Skin of body (tissue), 2 donors: ENCODE results near the gene USP12. TPM values are rescaled to one million over a fixed set of nuclear protein-coding genes. Genes with fewer than 3 reads are reported as not detected.
A peak's percentile ranks its signal among the peaks of the same experiment; 100 is the strongest.
"Not testable (repeated sequence)": the region's sequence is repeated elsewhere in the genome, so short reads cannot be mapped to it uniquely, and the experiment has no call there.

Experiments
- DNase-seq: peaks from one replicate; lab custom pipeline; 2025; lab: John Stamatoyannopoulos, UW
- total RNA-seq: library from RNA; depleted of rRNA; stranded (reverse); fragments of >200 nt; gene quantifications from one replicate; pipeline ENCODE4 v1.2.3, GENCODE V29; 2014

USP12 gene
- total RNA-seq, 1 donor from 2014 or later = 32.7 TPM

- no peak for DNase-seq
Measured at GRCh38 chr13:27079421-27079958, 92.1 kb downstream of the USP12 start.

- peak; percentile 36 for DNase-seq
Measured at GRCh38 chr13:27077451-27077850, 94.2 kb downstream of the USP12 start.

GRCh38 chr13:27076421-27076820, 95.2 kb downstream of the USP12 start:
- no peak for DNase-seq

GRCh38 chr13:27073186-27073585, 98.4 kb downstream of the USP12 start:
- DNase-seq = no peak

- DNase-seq = not testable (repeated sequence)
Measured at GRCh38 chr13:27066123-27066522, 105.5 kb downstream of the USP12 start.

- DNase-seq = no peak
Measured at GRCh38 chr13:27065582-27065981, 106.0 kb downstream of the USP12 start.

- DNase-seq = no peak
Measured at GRCh38 chr13:27064252-27064995, 107.2 kb downstream of the USP12 start.

GRCh38 chr13:27057817-27058216, 113.8 kb downstream of the USP12 start:
- DNase-seq = no peak

GRCh38 chr13:27055526-27055925, 116.1 kb downstream of the USP12 start:
- no peak for DNase-seq

- no peak for DNase-seq
Measured at GRCh38 chr13:27054760-27055159, 116.9 kb downstream of the USP12 start.

- no peak for DNase-seq
Measured at GRCh38 chr13:27053902-27054595, 117.6 kb downstream of the USP12 start.

- DNase-seq = no peak
Measured at GRCh38 chr13:27053210-27053884, 118.3 kb downstream of the USP12 start.

- no peak for DNase-seq
Measured at GRCh38 chr13:27052551-27053208, 118.9 kb downstream of the USP12 start.

GRCh38 chr13:27047081-27047480, 124.5 kb downstream of the USP12 start:
- DNase-seq = no peak

GRCh38 chr13:27044837-27045570, 126.6 kb downstream of the USP12 start:
- no peak for DNase-seq

GRCh38 chr13:27043013-27043412, 128.6 kb downstream of the USP12 start:
- peak; percentile 22 for DNase-seq

GRCh38 chr13:27041341-27041740, 130.3 kb downstream of the USP12 start:
- DNase-seq = no peak

GRCh38 chr13:27040826-27041108, 130.8 kb downstream of the USP12 start:
- DNase-seq = no peak

GRCh38 chr13:27039171-27039701, 132.4 kb downstream of the USP12 start:
- DNase-seq = no peak

- DNase-seq = no peak
Measured at GRCh38 chr13:27038323-27038722, 133.3 kb downstream of the USP12 start.

GRCh38 chr13:27037571-27037970, 134.0 kb downstream of the USP12 start:
- DNase-seq = no peak
